SK-N-MC (cell line): ENCODE data around the gene EHD4.

Experiments
- DNase-seq: peaks from one replicate; pipeline ENCODE4 v3.0.0-alpha.2; 2011; ENCODE audit warnings: low read depth, low spot score
- H3K27ac ChIP-seq: fragments of 200-600 bp; sonication (generic); 2 replicates; pipeline ENCODE4 v1.5.1; 2016; ENCODE audit warnings: mixed run types
- H3K36me3 ChIP-seq: fragments of 200-600 bp; sonication (generic); 2 replicates; pipeline ENCODE4 v1.6.1; 2017; ENCODE audit warnings: antibody characterized with exemption, low read length, mixed read lengths; ENCODE audit not compliant: insufficient read depth
- H3K4me3 ChIP-seq: fragments of 200-600 bp; sonication (generic); 2 replicates; pipeline ENCODE4 v1.5.1; 2016
- H3K9ac ChIP-seq: fragments of 200-600 bp; sonication (generic); 2 replicates; pipeline ENCODE4 v1.8.0; 2017; ENCODE audit warnings: mixed run types, mixed read lengths; ENCODE audit not compliant: insufficient read length
- H3K9me3 ChIP-seq: fragments of 200-600 bp; sonication (generic); 2 replicates; pipeline ENCODE4 v1.6.1; 2017; ENCODE audit warnings: low read depth, mild to moderate bottlenecking, antibody characterized with exemption, low read length, moderate library complexity, mixed read lengths
- EZH2 ChIP-seq: fragments of 200-600 bp; sonication (generic); IDR thresholded peaks from one replicate; pipeline ENCODE4 v1.6.1; 2017; ENCODE audit warnings: antibody characterized with exemption
- FOXP2 ChIP-seq: optimal IDR thresholded peaks from 2 replicates; pipeline ENCODE3; 2011; ENCODE audit warnings: mild to moderate bottlenecking, moderate library complexity; ENCODE audit not compliant: insufficient read depth; ENCODE audit errors: extremely low read length, control extremely low read depth
- POLR2AphosphoS5 ChIP-seq: IDR thresholded peaks from 2 replicates; pipeline ENCODE4 v1.6.1; 2012; ENCODE audit warnings: mild to moderate bottlenecking, low read depth, low read length, borderline replicate concordance

EHD4 gene

DNA sequence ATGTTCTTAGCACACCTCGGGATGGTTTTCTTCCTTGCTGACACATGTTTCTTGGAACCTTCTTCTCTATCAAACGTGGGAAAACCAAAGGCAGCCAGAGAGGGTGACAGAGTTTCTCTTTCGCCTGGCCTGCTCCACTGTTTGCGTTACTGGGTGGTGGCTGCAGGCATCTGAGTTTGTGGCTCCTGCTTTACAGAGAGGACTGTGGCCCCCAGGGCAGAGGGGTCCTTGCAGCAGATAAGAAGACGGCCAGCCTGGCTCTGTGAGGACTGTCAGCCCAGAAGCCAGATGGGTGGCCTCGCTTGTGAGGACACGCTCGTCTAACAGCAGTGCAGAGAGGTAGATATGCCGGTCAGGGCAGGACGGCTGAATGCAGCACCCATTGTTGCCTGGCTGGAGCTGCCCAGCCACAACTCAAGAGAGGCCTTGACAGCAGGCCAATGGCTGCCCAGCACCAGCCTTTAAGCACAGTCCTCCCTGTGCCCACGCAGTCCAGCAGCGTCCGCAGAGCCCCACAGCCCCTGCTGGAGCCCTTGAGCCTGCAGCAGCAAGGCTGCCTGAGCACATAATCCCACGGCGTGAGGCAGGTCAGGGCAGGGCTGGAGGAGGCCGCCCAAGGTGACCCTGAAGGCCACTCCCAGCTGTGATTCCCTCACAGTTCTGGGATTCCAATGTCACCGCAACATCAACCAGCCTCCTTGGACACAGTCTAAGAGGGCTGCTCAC is 63.5 kb downstream of the EHD4 start:
- no peaks in the 10 kb centered on the region for H3K9me3 ChIP-seq
- no peak overlapping the region for H3K27ac ChIP-seq
- TF ChIP-seq FOXP2: no peak
- TF ChIP-seq POLR2AphosphoS5: no peak
- TF ChIP-seq EZH2: no peak
- DNase-seq: no peak
- no peak overlapping the region for H3K9ac ChIP-seq
- H3K4me3 ChIP-seq: no peak overlapping the region
- no peaks in the 10 kb centered on the region for H3K36me3 ChIP-seq

DNA sequence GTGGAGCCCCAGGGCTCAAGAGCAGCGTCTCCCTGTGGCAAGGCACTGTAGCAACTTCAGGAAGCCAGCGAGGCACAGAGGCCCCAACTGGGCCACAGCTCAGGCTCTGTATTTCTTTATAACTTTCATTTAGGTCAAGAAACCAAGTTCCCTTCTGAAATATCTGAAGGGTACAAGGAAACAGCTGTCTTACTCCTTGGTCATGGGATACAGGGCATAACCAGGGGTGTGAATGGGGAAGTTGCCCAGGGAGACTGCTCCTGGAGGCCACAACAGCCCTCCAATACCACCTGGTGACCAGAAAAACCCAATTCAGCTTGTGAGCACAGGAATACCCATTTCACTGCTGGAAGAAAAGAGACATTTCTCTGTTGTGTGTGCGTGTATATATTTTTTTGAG is 65.2 kb downstream of the EHD4 start:
- Histone ChIP-seq H3K36me3 (no peaks in the 10 kb centered on the region), H3K4me3 (no peak overlapping the region), H3K9me3 (no peaks in the 10 kb centered on the region), H3K27ac (no peak overlapping the region), H3K9ac (no peak overlapping the region)
- no peak for DNase-seq
- TF ChIP-seq EZH2: no peak
- TF ChIP-seq POLR2AphosphoS5: no peak
- TF ChIP-seq FOXP2: no peak

DNA sequence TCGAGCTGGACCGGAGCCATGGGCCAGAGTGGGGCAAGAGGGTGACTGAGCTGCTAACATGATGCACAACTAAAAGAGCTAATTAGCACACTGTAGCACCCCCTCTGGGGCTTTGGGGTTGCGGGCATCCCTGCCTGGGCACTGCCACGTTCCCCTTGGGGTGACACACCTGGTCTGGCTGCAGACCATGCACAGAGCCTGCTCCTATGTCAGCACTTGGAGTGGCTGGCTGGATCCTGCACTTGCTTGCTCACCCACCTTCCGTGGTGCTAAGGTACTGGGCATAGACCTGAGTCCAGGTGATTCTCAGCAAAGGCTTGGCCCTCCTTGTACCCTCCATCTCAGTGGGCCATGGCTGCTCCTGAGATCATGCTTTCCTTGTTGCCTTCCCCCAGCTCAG is 65.7 kb downstream of the EHD4 start:
- Histone ChIP-seq H3K9ac (no peak overlapping the region), H3K27ac (no peak overlapping the region), H3K4me3 (no peak overlapping the region), H3K9me3 (no peaks in the 10 kb centered on the region), H3K36me3 (no peaks in the 10 kb centered on the region)
- DNase-seq: no peak
- TF ChIP-seq FOXP2: no peak
- TF ChIP-seq EZH2: no peak
- TF ChIP-seq POLR2AphosphoS5: no peak

DNA sequence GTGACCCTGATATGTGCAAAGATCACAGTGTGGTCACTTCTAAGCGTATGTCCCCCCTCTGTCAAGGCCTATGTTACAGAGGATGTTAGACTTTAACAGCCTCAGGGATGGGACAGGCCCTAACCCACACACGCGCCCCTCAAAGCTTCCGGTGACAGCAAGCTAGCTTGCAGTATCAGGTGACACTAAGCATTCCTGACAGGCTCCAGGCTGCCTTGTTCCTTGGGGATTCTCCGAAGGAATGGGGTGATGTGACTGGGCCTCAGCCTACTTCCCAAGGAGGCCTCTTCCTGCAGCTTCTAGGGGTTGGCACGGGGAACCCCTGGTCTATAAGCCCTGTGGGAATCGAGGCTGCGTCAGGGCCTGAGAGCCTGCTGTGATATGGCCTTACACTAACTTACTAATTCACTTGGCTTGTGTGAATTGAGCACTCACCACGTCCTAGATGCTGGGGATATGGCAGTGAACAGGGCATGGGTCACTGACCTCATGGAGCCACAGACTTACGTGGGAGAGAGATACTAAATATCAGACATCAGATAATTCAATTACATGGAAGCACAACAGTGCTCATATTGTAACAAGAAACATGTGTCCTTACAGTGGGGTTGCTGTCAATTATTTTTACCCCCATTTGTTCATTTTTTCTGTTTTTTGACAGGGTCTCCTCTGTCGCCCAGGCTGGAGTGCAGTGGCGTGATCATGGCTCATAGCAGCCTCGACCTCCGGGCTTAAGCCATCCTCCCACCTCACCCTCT is 67.1 kb downstream of the EHD4 start:
- no peak for DNase-seq
- TF ChIP-seq EZH2 (no peak), FOXP2 (no peak), POLR2AphosphoS5 (no peak)
- Histone ChIP-seq H3K36me3 (no peaks in the 10 kb centered on the region), H3K27ac (no peak overlapping the region), H3K9ac (no peak overlapping the region), H3K9me3 (no peaks in the 10 kb centered on the region), H3K4me3 (no peak overlapping the region)

DNA sequence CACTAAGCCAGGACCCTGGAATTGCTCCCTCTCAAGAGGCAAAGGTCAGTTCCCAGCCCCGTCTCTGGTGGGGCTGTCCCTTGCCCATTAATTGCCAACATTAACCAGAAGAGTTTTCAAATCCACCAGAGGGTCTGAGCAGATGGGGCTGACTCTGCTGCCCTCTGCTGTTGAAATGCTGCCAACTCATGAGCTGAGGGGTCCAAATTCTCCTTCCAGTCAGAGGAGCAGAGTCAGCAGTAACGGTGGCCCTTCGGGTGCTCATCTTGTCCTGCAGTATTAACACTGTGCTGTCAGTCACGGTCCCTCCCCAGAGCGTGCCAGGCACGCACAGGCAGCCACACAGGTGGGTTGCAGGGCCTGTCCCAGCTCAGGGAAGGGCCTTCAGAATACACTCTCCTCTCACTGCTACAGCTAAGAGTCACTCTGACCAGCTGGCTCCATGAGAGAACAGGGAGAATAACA is 67.8 kb downstream of the EHD4 start:
- peak; percentile 20 for DNase-seq
- no peak overlapping the region for H3K27ac ChIP-seq

DNA sequence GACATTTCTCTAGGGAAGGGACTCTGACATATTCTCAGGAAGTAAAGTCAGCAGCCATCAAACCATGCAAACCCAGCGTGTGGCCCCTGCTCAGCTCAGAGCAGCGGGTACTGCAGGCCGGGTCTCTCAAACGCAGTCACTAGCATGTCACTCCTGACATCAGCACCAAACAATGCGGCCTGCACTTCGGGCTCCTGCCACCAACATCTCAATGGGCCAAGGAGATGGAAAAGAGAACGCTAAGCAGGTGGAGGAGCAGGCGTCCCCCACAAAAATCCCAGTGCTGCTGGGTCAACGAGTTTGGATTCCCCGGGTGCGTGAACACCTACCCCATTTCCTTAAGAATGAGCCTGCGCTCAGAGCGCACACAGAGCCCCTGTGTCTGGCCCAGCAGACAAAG is 68.6 kb downstream of the EHD4 start:
- Histone ChIP-seq H3K27ac (no peak overlapping the region), H3K36me3 (no peaks in the 10 kb centered on the region), H3K9me3 (no peaks in the 10 kb centered on the region), H3K4me3 (no peak overlapping the region), H3K9ac (no peak overlapping the region)
- DNase-seq: no peak
- no peak for TF ChIP-seq POLR2AphosphoS5
- TF ChIP-seq EZH2: no peak
- no peak for TF ChIP-seq FOXP2

More for the DNA sequence above, 67.8 kb downstream of the EHD4 start:
- H3K36me3 ChIP-seq: no peaks in the 10 kb centered on the region
- no peak overlapping the region for H3K9ac ChIP-seq
- no peak overlapping the region for H3K4me3 ChIP-seq
- H3K9me3 ChIP-seq: no peaks in the 10 kb centered on the region
- TF ChIP-seq EZH2 (no peak), POLR2AphosphoS5 (no peak), FOXP2 (no peak)

DNA sequence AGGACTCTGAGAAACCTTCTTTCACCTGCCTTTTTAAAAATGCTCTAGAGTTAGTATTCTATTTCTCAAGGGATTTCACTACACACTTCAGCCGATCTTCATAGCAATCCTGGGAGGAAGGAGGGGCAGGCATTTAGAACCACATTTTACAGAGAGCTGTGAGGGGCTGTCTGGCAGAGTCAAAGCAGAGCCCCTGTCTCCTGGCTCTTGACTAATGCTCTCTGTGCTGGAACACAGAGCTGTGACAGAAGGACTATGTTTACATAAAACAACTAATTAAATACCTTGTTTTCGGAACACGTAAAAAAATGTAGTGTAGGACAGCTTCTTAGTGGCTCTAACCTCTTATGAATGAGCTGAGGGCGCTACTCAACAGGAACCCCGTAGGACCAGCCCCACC is 70.9 kb downstream of the EHD4 start:
- no peak overlapping the region for H3K27ac ChIP-seq
- no peak for TF ChIP-seq POLR2AphosphoS5
- no peak for TF ChIP-seq EZH2
- no peak for TF ChIP-seq FOXP2
- H3K9ac ChIP-seq: no peak overlapping the region
- DNase-seq: no peak
- H3K9me3 ChIP-seq: no peaks in the 10 kb centered on the region
- H3K36me3 ChIP-seq: no peaks in the 10 kb centered on the region
- no peak overlapping the region for H3K4me3 ChIP-seq

DNA sequence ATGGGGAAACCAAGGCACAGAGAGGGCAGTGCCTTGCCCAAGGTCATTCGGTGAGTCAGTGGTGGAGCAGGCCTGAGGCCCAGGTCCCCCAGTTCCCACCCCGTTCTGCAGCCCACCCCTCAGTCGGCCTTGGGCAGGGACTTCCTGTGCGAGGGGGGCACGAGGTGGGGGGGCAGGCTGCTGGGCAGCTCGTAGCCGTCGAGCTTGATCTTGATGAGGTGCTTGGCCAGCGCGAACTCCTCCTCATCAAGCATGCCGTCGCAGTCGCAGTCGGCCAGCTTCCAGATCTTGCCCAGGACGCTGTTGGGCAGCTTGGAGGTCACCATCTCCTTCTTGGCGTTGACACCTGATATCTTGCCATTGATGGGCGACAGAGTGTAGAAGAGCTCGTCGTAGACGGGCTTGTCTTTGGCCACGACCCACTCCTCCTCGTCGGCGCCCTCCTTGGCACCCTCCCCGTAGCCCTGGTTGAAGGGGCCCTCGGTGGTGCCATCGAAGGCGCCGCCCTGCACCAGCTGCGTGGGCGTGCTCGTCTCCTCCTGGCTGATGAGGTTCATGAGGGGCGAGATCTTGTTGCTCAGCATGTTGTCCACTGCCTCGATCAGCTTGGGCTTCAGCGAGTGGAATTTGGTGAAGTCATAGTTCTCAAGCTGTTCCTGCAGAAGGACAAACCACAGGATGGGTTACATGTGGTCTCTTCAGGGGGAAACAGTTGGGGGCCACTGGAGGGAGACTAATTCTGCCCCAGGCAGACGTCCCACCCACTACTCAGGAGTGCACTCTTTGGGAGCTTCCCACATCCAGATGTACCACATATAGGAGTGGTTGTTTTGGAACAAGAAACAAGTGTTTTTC is 71.6 kb downstream of the EHD4 start:
- H3K4me3 ChIP-seq: no peak overlapping the region
- H3K36me3 ChIP-seq: no peaks in the 10 kb centered on the region
- no peak for TF ChIP-seq EZH2
- no peak for TF ChIP-seq FOXP2
- TF ChIP-seq POLR2AphosphoS5: no peak
- no peak overlapping the region for H3K27ac ChIP-seq
- peak; percentile 1 for DNase-seq
- no peak overlapping the region for H3K9ac ChIP-seq
- H3K9me3 ChIP-seq: no peaks in the 10 kb centered on the region
